LNCaP clone FGC (cell line): ENCODE results near the gene CLPTM1L.

Experiments
- DNase-seq: peaks from one replicate; pipeline ENCODE4 v3.0.0-alpha.2; 2011; ENCODE audit warnings: low read depth
- H3K4me3 ChIP-seq: 2 replicates; pipeline ENCODE4 v1.5.1; 2011; ENCODE audit warnings: mild to moderate bottlenecking, low read depth, low read length, control low read depth
- CTCF ChIP-seq: IDR thresholded peaks from 2 replicates; pipeline ENCODE4 v1.5.1; 2012; ENCODE audit warnings: mild to moderate bottlenecking; ENCODE audit not compliant: control insufficient read depth, insufficient read depth; ENCODE audit errors: extremely low read depth

The CLPTM1L gene, protein sequence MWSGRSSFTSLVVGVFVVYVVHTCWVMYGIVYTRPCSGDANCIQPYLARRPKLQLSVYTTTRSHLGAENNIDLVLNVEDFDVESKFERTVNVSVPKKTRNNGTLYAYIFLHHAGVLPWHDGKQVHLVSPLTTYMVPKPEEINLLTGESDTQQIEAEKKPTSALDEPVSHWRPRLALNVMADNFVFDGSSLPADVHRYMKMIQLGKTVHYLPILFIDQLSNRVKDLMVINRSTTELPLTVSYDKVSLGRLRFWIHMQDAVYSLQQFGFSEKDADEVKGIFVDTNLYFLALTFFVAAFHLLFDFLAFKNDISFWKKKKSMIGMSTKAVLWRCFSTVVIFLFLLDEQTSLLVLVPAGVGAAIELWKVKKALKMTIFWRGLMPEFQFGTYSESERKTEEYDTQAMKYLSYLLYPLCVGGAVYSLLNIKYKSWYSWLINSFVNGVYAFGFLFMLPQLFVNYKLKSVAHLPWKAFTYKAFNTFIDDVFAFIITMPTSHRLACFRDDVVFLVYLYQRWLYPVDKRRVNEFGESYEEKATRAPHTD

DNA sequence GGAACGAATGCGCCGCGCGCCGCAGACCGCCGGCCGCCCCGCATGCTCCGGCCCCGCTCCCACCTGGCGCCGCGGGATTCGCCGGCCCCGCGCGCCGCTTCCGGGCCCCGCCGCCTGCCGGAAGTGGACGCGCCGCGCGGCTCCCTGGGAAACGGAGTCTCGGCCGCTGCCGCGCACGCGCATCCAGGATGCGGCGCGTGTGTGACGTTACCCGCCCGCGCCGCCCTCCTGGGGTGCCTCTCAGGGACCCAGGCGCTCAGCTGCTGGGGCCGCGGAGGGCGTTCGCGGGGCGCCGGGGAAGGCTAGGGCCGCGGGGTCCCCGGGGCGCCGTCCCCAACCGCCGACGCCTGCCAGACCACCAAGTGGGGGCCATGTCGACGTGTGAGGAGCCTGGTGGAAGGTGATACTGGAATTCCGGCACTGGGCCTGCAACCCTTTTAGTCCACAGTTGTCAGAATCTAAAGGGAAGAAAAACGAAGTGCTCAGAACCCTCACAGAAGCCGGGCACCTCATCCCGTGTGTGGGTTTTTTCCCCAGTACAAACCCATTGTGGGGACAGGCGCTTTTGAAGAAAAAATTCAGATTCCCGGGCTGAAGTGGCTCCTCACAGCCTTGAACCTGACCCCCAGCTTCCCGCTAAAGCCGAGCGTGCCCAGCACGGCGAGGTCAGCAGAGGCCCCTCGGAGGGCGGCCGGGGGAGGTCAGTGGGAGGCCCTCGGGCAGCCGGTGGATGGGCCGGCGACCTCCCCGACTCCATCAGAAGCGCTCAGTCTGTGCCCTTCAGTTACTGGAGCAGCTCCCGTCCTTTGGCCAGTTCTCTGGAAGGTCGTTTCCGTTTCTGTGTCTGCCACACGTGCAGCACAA, at the start of gene CLPTM1L:
CLPTM1L (minus strand) TSS at position 125 of the 864 bp plus-strand sequence. CDS start 258 bp downstream, outside the sequence.
- no peak for TF ChIP-seq CTCF
- peak; percentile 41 for DNase-seq
- H3K4me3 ChIP-seq, result peak within 1 kb of the TSS; percentile 100

GRCh38 chr5:1393571-1394501, 48.9 kb upstream of the CLPTM1L start:
- no peak for DNase-seq
- no peak for TF ChIP-seq CTCF
- no peak overlapping the region for H3K4me3 ChIP-seq

DNA sequence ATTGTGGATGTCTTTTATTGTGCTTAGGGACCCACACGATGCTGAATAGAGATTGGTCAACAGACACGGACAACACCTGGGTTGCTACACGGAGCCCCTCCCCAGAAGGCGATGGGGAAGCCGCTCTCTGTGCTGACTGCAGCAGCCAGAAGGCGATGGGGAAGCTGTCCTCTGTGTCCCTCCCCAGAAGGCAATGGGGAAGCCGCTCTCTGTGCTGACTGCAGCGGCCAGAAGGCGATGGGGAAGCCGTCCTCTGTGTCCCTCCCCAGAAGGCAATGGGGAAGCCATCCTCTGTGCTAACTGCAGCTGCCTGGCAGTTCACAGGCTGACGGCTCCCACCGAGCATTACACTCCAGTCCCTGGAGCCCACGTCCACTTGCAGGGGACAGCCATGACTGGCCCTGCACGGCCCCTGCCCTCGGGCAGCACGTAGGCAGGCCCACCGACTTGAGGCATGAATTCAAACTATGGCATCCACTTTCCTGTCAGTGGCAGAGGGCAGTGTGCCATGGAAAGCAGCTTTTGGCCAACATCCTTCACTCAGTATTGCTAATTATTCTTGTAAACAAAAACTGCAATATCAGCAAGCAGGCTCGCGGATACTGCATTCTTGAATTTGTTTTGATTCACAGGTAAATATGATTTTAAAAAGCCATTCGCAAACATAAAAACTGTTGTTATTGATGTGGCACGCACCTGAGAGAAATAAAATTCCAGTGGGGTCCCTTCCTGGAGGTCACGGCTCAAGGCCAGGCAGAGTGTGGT, 48.1 kb upstream of the CLPTM1L start:
- TF ChIP-seq CTCF, result no peak
- no peak for DNase-seq
- H3K4me3 ChIP-seq, result no peak overlapping the region

DNA sequence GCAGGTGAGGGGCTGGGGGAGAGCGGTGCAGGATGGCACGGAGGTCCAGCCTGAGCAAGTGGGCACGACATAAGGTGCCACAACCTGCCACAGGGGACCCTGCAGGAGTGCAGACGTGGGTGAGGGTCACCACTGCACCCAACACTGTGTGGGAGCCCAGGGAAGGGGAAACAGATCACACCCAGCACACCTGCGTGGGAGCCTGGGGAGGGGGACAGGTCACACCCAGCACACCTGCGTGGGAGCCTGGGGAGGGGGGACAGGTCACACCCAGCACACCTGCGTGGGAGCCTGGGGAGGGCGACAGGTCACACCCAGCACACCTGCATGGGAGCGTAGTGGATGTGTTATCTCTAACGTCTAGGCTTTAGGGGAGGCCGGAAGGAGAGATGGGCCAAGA, 47.4 kb upstream of the CLPTM1L start:
- TF ChIP-seq CTCF, result no peak
- no peak overlapping the region for H3K4me3 ChIP-seq
- no peak for DNase-seq

GRCh38 chr5:1391691-1392090, 46.8 kb upstream of the CLPTM1L start:
- TF ChIP-seq CTCF, result no peak
- no peak for DNase-seq
- H3K4me3 ChIP-seq, result no peak overlapping the region
